ENCODE data around the gene LAIR2.

LAIR2 gene

GRCh38 chr19:54506079-54506478 lies 3.4 kb downstream of the LAIR2 start:
- no peak for TF ChIP-seq NFIC (IDR thresholded peaks at IDR 0.05)
- TF ChIP-seq TAF1 (IDR thresholded peaks at IDR 0.05; ENCODE audit: low read depth) = no peak
- no peak for TF ChIP-seq YY1 (IDR thresholded peaks at IDR 0.05; ENCODE audit: low read depth)
- no peak for TF ChIP-seq RAD21 (IDR thresholded peaks at IDR 0.05; ENCODE audit: low read depth)
- no peak for TF ChIP-seq EP300 (IDR thresholded peaks at IDR 0.05; ENCODE audit: borderline replicate concordance)

- no peak for TF ChIP-seq YY1 (IDR thresholded peaks at IDR 0.05; ENCODE audit: low read depth)
- no peak for TF ChIP-seq CEBPB (IDR thresholded peaks at IDR 0.05)
- TF ChIP-seq MAX (IDR thresholded peaks at IDR 0.05) = no peak
These were observed 5.2 kb downstream of the LAIR2 start for GRCh38 chr19:54507824-54508223.

GRCh38 chr19:54515156-54515555 lies 12.5 kb downstream of the LAIR2 start:
- TF ChIP-seq EGR1 (IDR thresholded peaks at IDR 0.05) (no peak), YY1 (IDR thresholded peaks at IDR 0.05; ENCODE audit: low read depth) (no peak), CEBPB (IDR thresholded peaks at IDR 0.05) (no peak), ZBTB7A (IDR thresholded peaks at IDR 0.05; ENCODE audit: low read depth) (no peak), NFIC (IDR thresholded peaks at IDR 0.05) (no peak), MAX (IDR thresholded peaks at IDR 0.05) (no peak), TEAD4 (IDR thresholded peaks at IDR 0.05) (no peak), RAD21 (IDR thresholded peaks at IDR 0.05; ENCODE audit: low read depth) (no peak), FOXM1 (IDR thresholded peaks at IDR 0.05; ENCODE audit: borderline replicate concordance, low read depth) (no peak), TCF12 (IDR thresholded peaks at IDR 0.05; ENCODE audit: low read depth) (no peak), TAF1 (IDR thresholded peaks at IDR 0.05; ENCODE audit: low read depth) (no peak)

- peak; percentile 96 for TF ChIP-seq REST (IDR thresholded peaks at IDR 0.05; ENCODE audit: low read depth)
- TF ChIP-seq EP300 (IDR thresholded peaks at IDR 0.05; ENCODE audit: borderline replicate concordance) = no peak
- TF ChIP-seq FOXM1 (IDR thresholded peaks at IDR 0.05; ENCODE audit: borderline replicate concordance, low read depth) = no peak
- no peak for TF ChIP-seq CREB1 (IDR thresholded peaks at IDR 0.05; ENCODE audit: low read depth)
- no peak for TF ChIP-seq TCF12 (IDR thresholded peaks at IDR 0.05; ENCODE audit: low read depth)
- TF ChIP-seq TEAD4 (IDR thresholded peaks at IDR 0.05) = no peak
- TF ChIP-seq RAD21 (IDR thresholded peaks at IDR 0.05; ENCODE audit: low read depth) = no peak
- peak; percentile 39; the same call in 1 of the 2 replicates for TF ChIP-seq NFIC (IDR thresholded peaks at IDR 0.05)
- TF ChIP-seq MAX (IDR thresholded peaks at IDR 0.05) = no peak
- no peak for TF ChIP-seq TAF1 (IDR thresholded peaks at IDR 0.05; ENCODE audit: low read depth)
- TF ChIP-seq USF1 (IDR thresholded peaks at IDR 0.05) = no peak
These were observed 14.9 kb downstream of the LAIR2 start for GRCh38 chr19:54517483-54517882.

- no peak for TF ChIP-seq NFIC (IDR thresholded peaks at IDR 0.05)
- TF ChIP-seq TEAD4 (IDR thresholded peaks at IDR 0.05) = no peak
- no peak for TF ChIP-seq EP300 (IDR thresholded peaks at IDR 0.05; ENCODE audit: borderline replicate concordance)
- no peak for TF ChIP-seq RAD21 (IDR thresholded peaks at IDR 0.05; ENCODE audit: low read depth)
- no peak for TF ChIP-seq CEBPB (IDR thresholded peaks at IDR 0.05)
- no peak for TF ChIP-seq TAF1 (IDR thresholded peaks at IDR 0.05; ENCODE audit: low read depth)
- TF ChIP-seq EGR1 (IDR thresholded peaks at IDR 0.05) = no peak
- TF ChIP-seq ZBTB7A (IDR thresholded peaks at IDR 0.05; ENCODE audit: low read depth) = no peak
- no peak for TF ChIP-seq CREB1 (IDR thresholded peaks at IDR 0.05; ENCODE audit: low read depth)
- no peak for TF ChIP-seq YY1 (IDR thresholded peaks at IDR 0.05; ENCODE audit: low read depth)
- TF ChIP-seq REST (IDR thresholded peaks at IDR 0.05; ENCODE audit: low read depth) = no peak
- no peak for TF ChIP-seq FOXM1 (IDR thresholded peaks at IDR 0.05; ENCODE audit: borderline replicate concordance, low read depth)
- no peak for TF ChIP-seq MAX (IDR thresholded peaks at IDR 0.05)
- TF ChIP-seq USF1 (IDR thresholded peaks at IDR 0.05) = no peak
- no peak for TF ChIP-seq TCF12 (IDR thresholded peaks at IDR 0.05; ENCODE audit: low read depth)
These were observed 16.2 kb downstream of the LAIR2 start for GRCh38 chr19:54518844-54519243.
